HG03025 (cell line): ENCODE measurements around the gene HLCS.
A peak's percentile ranks its signal among the peaks of the same experiment; 100 is the strongest.

Source experiments
- ATAC-seq: cut with Tn5 transposase; IDR thresholded peaks from one replicate; pipeline ENCODE4 v1.9.1; 2021; ENCODE audit warnings: mild to moderate bottlenecking, moderate library complexity; ENCODE audit not compliant: unreplicated experiment, low FRiP score

The HLCS gene

GRCh38 chr21:36987845-36988244 is 21.4 kb upstream of the HLCS start:
- no peak for ATAC-seq

- ATAC-seq: no peak
Observed at GRCh38 chr21:36985751-36986594, 19.5 kb upstream of the HLCS start.

- ATAC-seq: no peak
Observed at GRCh38 chr21:36981977-36982700, 15.7 kb upstream of the HLCS start.

- ATAC-seq: no peak
Observed at GRCh38 chr21:36981049-36981391, 14.6 kb upstream of the HLCS start.

GRCh38 chr21:36980280-36981048 is 14.0 kb upstream of the HLCS start:
- ATAC-seq: no peak

- no peak for ATAC-seq
Observed at GRCh38 chr21:36976882-36977651, 10.6 kb upstream of the HLCS start.

- no peak for ATAC-seq
Observed at GRCh38 chr21:36976228-36976861, 9.9 kb upstream of the HLCS start.

- ATAC-seq: no peak
Observed at GRCh38 chr21:36974851-36975192, 8.4 kb upstream of the HLCS start.

- no peak for ATAC-seq
Observed at GRCh38 chr21:36973986-36974850, 7.7 kb upstream of the HLCS start.

- no peak for ATAC-seq
Observed at GRCh38 chr21:36968976-36969375, 2.5 kb upstream of the HLCS start.

GRCh38 chr21:36968414-36968813 is 1.9 kb upstream of the HLCS start:
- no peak for ATAC-seq

- ATAC-seq: peak; percentile 11
Observed at GRCh38 chr21:36966821-36967768, 626 bp upstream of the HLCS start.

- ATAC-seq: no peak
Observed at GRCh38 chr21:36965720-36966065, 776 bp downstream of the HLCS start.

GRCh38 chr21:36964827-36965719 is 1.4 kb downstream of the HLCS start:
- ATAC-seq: no peak

GRCh38 chr21:36964398-36964797 is 2.1 kb downstream of the HLCS start:
- ATAC-seq: no peak

GRCh38 chr21:36962098-36962780 is 4.2 kb downstream of the HLCS start:
- no peak for ATAC-seq
